HG03571 (cell line): Measurements from ENCODE around the gene RBM19.

Experiments used
- ATAC-seq: cut with Tn5 transposase; IDR thresholded peaks from one replicate; pipeline ENCODE4 v1.9.1; 2021; ENCODE audit not compliant: unreplicated experiment

RBM19 gene

GRCh38 chr12:113988064-113988451 is 21.9 kb upstream of the RBM19 start:
- no peak for ATAC-seq

DNA sequence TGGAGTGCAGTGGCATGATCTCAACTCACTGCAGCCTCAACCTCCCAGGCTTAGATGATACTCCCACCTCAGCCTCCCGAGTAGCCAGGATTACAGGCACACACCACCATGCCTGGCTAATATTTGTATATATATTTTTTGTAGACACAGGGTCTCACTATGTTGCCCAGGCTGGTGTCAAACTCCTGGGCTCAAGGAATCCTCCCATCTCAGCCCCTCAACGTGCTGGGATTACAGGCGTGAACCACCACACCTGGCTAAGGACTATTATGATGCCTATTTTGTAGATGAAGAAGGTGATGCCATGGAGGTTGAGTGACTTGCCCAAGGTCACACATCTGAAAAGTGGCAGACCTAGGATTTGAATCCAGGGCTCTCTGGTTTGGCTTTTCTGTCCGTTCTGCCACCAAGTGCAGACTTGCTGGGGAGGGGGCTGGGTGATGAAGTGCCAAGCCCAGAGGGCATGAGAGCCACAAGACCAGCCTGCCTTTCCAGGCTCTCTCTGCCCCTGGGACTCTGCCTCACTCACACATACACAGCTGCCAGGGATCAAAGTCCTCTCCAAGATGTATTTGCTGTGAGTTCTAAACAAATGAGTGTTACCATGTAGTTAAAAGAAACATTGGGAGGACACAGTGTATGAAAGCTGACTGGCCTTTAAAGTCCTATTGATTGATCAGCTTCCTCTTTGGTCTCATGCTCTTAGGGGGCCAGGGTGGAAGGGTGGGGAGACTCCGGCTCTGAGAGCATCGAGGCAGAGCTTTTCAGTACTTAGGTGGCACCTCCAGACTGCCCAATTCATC is 21.3 kb upstream of the RBM19 start:
- ATAC-seq: no peak

GRCh38 chr12:113984464-113984863 is 18.3 kb upstream of the RBM19 start:
- ATAC-seq: no peak

DNA sequence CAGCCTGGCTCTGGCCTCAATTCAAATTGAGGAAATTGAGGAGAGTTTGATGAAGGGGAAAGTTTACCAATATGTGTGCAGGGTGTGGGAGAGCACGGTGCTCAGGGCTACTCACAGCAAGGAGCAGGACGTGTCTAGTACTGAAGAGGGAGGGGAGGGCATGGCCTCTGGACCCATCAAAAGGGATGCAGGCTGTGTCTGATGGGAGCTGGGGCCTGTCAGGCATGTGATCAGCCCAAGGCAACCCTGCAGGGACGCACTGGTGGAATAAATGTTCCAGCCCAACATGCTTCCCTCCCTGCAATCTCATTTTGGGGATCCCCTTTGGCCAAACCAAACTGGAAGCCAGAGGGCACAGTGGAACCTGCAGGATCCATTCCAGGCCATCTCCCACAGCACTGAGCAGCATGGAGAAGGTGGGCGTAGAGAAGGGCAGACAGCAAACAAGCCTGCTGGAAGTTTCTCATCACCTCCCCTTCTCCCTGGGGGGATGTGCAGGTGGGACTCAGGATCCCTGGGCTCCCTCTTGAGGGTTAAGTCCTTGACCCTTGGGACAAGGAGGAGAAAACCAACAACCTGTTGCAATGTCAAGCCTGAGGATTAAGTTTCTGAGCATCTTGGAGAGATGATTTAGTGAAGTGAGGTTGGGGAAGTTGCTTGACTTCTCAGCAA is 17.8 kb upstream of the RBM19 start:
- ATAC-seq: no peak

GRCh38 chr12:113983265-113983664 is 17.1 kb upstream of the RBM19 start:
- ATAC-seq: no peak

GRCh38 chr12:113981876-113982275 is 15.8 kb upstream of the RBM19 start:
- ATAC-seq: no peak

GRCh38 chr12:113980537-113981337 is 14.6 kb upstream of the RBM19 start:
- ATAC-seq: no peak

- no peak for ATAC-seq
Measured at GRCh38 chr12:113980054-113980453, 13.9 kb upstream of the RBM19 start.

- no peak for ATAC-seq
Measured at GRCh38 chr12:113978080-113978479, 12.0 kb upstream of the RBM19 start.

GRCh38 chr12:113974006-113974405 is 7.9 kb upstream of the RBM19 start:
- ATAC-seq: no peak

- ATAC-seq: no peak
Measured at GRCh38 chr12:113973109-113973904, 7.2 kb upstream of the RBM19 start.

GRCh38 chr12:113971392-113971791 is 5.3 kb upstream of the RBM19 start:
- ATAC-seq: no peak

DNA sequence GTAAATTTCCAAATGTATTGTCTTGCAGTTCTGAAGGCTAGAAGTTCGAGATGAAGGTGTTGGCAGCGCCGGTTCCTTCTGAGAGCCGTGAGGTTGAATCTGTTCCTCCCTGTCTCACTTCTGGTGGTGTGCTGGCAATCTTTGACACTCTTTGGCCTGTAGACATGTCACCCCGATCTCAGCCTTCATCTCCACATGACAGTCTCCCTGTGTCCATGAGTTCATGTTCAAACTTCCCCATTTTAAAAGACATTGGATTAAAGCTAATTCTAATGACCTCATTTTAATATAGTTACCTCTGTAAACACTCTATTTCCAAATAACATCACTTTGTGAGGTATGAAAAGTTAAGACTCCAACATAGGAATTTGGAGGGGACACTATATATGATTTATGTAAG is 4.1 kb upstream of the RBM19 start:
- ATAC-seq: no peak

- ATAC-seq: no peak
Measured at GRCh38 chr12:113967368-113967767, 1.2 kb upstream of the RBM19 start.

DNA sequence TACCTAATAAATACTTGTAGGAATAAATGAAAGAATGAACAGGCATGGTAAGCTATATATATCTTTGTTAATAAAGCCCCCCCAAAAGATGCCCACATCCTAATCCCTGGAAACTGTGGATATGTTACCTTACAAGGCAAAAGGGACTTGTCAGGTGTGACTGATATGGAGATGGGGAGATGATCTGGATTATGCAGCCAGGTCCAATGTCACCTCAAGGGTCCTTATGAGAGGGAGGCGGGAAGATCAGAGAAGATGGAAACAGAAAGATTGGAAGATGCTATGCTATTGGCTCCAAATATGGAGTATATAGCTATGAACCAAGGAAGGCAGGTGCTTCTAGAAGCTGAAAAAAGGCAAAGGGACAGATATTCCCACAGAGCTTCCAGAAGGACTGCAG is 3.4 kb downstream of the RBM19 start:
- ATAC-seq: no peak

- no peak for ATAC-seq
Measured at GRCh38 chr12:113961921-113962710, 4.0 kb downstream of the RBM19 start.

GRCh38 chr12:113960030-113960429 is 6.1 kb downstream of the RBM19 start:
- ATAC-seq: no peak

- ATAC-seq: no peak
Measured at GRCh38 chr12:113959096-113959495, 7.0 kb downstream of the RBM19 start.

DNA sequence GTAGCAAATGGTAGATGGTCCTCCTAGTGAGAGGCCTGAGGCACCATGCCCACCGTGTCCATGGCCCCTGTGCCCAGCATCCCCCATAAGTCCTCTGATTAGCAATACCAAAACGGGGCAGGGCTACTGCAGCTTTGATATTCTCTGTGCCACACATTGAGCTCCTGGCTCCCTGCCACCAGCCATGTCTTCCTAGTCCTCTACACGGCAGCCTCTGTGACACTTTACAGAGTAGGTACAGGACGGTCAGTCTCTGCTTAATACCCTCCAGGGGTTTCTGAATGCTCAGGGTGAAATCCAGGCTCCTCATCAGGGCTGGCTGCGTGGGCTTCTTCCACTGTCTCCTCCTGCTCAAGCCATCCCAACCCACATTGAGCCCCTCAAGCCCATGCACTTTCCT is 8.0 kb downstream of the RBM19 start:
- no peak for ATAC-seq

DNA sequence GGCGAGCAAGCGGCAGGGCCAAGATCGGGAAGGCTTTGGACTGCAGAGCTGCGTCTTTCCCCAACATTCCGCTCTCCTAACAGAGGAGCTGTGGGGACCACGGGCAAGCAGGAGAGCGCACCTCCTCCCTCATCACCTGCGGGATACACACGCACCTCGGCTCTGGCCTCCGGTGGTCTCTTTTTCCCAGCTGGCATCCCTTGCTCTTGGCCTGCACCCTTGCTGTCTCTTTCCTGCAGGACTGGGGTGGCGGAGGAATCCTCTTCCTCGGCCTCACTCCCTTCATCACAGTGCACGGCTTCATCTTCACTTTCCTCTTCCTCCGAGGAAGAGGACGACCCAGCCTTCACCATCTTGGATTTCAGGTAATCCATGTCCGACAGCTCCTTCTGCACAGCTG is 8.5 kb downstream of the RBM19 start:
- ATAC-seq: no peak
